ENCODE data around the gene TET3. TPM values are rescaled to one million over a fixed set of nuclear protein-coding genes. Genes with fewer than 3 reads are reported as not detected.

TET3 gene
- total RNA-seq, 1 donor from 2014 or later, result 21.5 TPM

DNA sequence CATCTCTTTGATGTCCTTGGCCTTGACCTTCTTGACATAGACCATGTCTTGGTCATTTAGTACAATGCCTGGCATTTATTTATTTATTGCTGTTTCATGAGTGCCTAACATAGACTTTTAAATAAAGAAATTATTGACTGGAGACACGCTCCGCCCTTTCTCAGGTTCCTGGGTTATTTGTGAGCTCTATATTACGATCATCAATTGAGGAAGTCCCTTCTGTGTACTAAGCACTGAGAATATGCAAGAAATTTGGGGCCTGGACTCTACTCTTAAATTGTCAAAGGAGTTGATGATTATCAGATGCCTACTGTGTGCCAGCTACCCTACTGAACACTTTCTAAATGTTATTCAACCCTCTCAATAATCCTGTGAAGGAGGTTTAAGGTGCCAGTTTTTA, 19.7 kb upstream of the TET3 start:
- intact Hi-C loops (cut with DNase I), result no loop called here
- Histone ChIP-seq H3K36me3 (no peaks in the 10 kb centered on the region), H3K27ac (no peak overlapping the region), H3K27me3 (ENCODE audit: low read depth) (no peaks in the 10 kb centered on the region), H3K9me3 (no peaks in the 10 kb centered on the region), H3K4me3 (no peak overlapping the region), H3K4me1 (peaks cover 7% of the 10 kb centered on the region)
- ATAC-seq (no peak), DNase-seq (no peak)
- TF ChIP-seq, protein P1, sequence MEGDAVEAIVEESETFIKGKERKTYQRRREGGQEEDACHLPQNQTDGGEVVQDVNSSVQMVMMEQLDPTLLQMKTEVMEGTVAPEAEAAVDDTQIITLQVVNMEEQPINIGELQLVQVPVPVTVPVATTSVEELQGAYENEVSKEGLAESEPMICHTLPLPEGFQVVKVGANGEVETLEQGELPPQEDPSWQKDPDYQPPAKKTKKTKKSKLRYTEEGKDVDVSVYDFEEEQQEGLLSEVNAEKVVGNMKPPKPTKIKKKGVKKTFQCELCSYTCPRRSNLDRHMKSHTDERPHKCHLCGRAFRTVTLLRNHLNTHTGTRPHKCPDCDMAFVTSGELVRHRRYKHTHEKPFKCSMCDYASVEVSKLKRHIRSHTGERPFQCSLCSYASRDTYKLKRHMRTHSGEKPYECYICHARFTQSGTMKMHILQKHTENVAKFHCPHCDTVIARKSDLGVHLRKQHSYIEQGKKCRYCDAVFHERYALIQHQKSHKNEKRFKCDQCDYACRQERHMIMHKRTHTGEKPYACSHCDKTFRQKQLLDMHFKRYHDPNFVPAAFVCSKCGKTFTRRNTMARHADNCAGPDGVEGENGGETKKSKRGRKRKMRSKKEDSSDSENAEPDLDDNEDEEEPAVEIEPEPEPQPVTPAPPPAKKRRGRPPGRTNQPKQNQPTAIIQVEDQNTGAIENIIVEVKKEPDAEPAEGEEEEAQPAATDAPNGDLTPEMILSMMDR (IDR thresholded peaks at IDR 0.05), result no peak

DNA sequence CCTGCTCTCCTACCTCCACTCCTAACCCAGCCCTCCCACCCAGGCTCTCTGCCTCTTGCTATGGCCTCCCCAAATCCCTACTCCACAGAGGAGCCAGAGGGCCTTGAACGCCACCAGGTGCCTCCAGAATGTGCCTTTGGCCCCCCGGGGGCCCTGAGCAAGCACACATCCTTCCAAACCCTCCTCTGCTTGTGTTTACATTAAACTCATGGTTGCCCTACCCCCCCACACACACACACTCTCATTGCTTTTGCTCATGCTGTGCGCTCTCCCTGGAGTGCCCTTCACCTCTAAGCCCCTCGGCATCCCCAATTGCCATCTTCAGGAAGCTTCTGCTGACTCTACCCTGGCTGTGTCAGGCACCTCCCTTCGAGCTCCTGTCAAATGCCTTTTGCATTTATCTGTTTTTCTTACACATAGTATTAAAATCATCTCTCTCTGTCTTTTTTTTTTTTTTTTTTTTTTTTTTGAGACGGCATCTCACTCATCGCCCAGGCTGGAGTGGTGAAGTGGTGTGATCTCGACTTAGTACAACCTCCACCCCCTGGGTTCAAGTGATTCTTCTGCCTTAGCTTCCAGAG, 16.3 kb upstream of the TET3 start:
- H3K4me3 ChIP-seq, result no peak overlapping the region
- no peaks in the 10 kb centered on the region for H3K9me3 ChIP-seq
- peaks cover 38% of the 10 kb centered on the region for H3K4me1 ChIP-seq
- H3K36me3 ChIP-seq, result no peaks in the 10 kb centered on the region
- no peak overlapping the region for H3K27ac ChIP-seq
- intact Hi-C loops (cut with DNase I), result no loop called here
- TF ChIP-seq, protein P1 (IDR thresholded peaks at IDR 0.05), result no peak
- DNase-seq (no peak), ATAC-seq (no peak)
- H3K27me3 ChIP-seq (ENCODE audit: low read depth), result no peaks in the 10 kb centered on the region

- Histone ChIP-seq H3K4me3 (no peak overlapping the region), H3K36me3 (no peaks in the 10 kb centered on the region), H3K9me3 (no peaks in the 10 kb centered on the region), H3K27me3 (ENCODE audit: low read depth) (no peaks in the 10 kb centered on the region), H3K27ac (no peak overlapping the region), H3K4me1 (peaks cover 38% of the 10 kb centered on the region)
- DNase-seq (no peak), ATAC-seq (no peak)
- TF ChIP-seq, protein P1 (IDR thresholded peaks at IDR 0.05), result no peak
- intact Hi-C loops (cut with DNase I), result no loop called here
Observed at GRCh38 chr2:73969356-73969755, 15.4 kb upstream of the TET3 start.

DNA sequence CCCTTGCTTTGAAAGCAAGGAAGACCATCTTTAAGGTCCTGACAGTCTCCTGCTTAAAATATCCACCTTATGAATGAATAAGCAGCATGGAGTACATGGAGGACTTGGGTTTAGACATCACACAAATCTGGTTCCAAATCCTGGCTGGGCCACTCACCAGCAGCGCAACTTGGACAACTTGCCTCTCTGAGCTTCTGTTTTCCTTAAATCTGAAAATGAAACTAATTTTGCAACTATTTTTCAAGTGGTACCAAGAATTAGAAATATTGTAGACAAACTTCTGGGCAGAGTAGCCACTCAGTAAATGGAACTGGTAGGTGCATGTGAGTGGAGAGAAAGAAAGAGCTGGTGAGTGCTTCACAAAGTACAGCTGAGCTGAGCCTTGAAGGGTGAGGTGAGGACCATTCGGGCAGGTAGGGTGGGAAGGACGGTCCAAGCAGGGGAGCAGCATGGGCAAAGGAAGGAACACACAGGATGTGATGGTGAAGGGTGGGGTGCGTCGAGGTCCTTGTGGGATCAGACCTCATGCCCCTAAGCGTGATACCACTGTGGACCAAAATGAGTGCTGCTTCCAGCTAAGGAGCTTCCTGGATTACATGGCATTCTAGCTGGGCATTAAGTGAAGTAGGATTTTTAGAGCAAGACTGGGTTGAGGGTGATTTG, 14.4 kb upstream of the TET3 start:
- peak overlapping the region; percentile 74 for H3K27ac ChIP-seq
- H3K4me1 ChIP-seq, result peaks cover 38% of the 10 kb centered on the region
- H3K4me3 ChIP-seq, result no peak overlapping the region
- no peaks in the 10 kb centered on the region for H3K36me3 ChIP-seq
- no peaks in the 10 kb centered on the region for H3K27me3 ChIP-seq (ENCODE audit: low read depth)
- ATAC-seq, result peak; percentile 52 to 66
- intact Hi-C loops (cut with DNase I), result no loop called here
- TF ChIP-seq, protein P1 (IDR thresholded peaks at IDR 0.05), result no peak
- DNase-seq, result no peak
- H3K9me3 ChIP-seq, result no peaks in the 10 kb centered on the region

GRCh38 chr2:73970850-73971471, 13.7 kb upstream of the TET3 start:
- Histone ChIP-seq H3K4me3 (peak overlapping the region; percentile 16), H3K9me3 (no peaks in the 10 kb centered on the region), H3K27ac (peak overlapping the region; percentile 74), H3K27me3 (ENCODE audit: low read depth) (no peaks in the 10 kb centered on the region), H3K4me1 (peaks cover 38% of the 10 kb centered on the region), H3K36me3 (no peaks in the 10 kb centered on the region)
- TF ChIP-seq, protein P1 (IDR thresholded peaks at IDR 0.05), result no peak
- intact Hi-C loops (cut with DNase I), result no loop called here
- DNase-seq, result peak; percentile 88
- ATAC-seq, result peak; percentile 91 to 96
